Measurements from ENCODE around the gene TUSC2. TPM values are rescaled to one million over a fixed set of nuclear protein-coding genes. Genes with fewer than 3 reads are reported as not detected.

TUSC2 gene
- total and polyA plus RNA-seq, 2 of the 8 experiments (the other 6 are each of a cell fraction or from before 2014, with no cell fraction given), result 33.3 to 65.4 TPM

- Histone ChIP-seq H3K18ac (ENCODE audit: extremely low read depth, low read length) (no peak overlapping the region), H3K79me2 (ENCODE audit: control insufficient read depth in 1 of 2, insufficient read depth in 2 of 2, low read length in 2 of 2) (peaks cover 0 to 26% of the 10 kb centered on the region in 2 experiments; a peak in 2 of 4 replicates), H3K36me3 (ENCODE audit: control insufficient read depth in 2 of 4, insufficient read depth in 4 of 4, low read length in 3 of 4) (peaks cover 3 to 10% (median 5%) of the 10 kb centered on the region in 4 experiments; a peak in 5 of 8 replicates), H2BK12ac (ENCODE audit: low read depth, low read length) (no peak overlapping the region), H3K79me1 (ENCODE audit: low read depth, low read length) (peaks cover 16% of the 10 kb centered on the region), H3K23ac (ENCODE audit: insufficient read length) (no peak overlapping the region), H3K4ac (replicated peaks; ENCODE audit: insufficient read length, low read depth, low read length) (no peak overlapping the region), H2BK120ac (replicated peaks; ENCODE audit: low read depth, low read length) (no peak overlapping the region), H3K4me1 (replicated peaks in 1 of 4; ENCODE audit: control insufficient read depth in 3 of 4, insufficient read depth in 4 of 4, low read length in 3 of 4) (peaks cover 0 to 23% (median 15%) of the 10 kb centered on the region in 4 experiments; a peak in 6 of 7 replicates), H3K9me3 (ENCODE audit: insufficient read depth in 2 of 2, low read depth in 1 of 2, low read length in 1 of 2) (no peaks in the 10 kb centered on the region), H4K91ac (replicated peaks; ENCODE audit: insufficient read length, low read length) (no peak overlapping the region), H3K23me2 (ENCODE audit: low read depth, low read length) (peaks cover 20% of the 10 kb centered on the region), H3K56ac (replicated peaks; ENCODE audit: insufficient read length, low read depth, low read length) (no peak overlapping the region), H3K14ac (ENCODE audit: insufficient read length) (no peak overlapping the region), H3K27ac (ENCODE audit: low read depth, low read length) (no peak overlapping the region), H3K27me3 (replicated peaks in 1 of 4; ENCODE audit: control insufficient read depth in 3 of 4, extremely low read depth in 1 of 4, insufficient read depth in 3 of 4, low read length in 3 of 4) (no peaks in the 10 kb centered on the region; a peak in 1 of 7 replicates), H3K4me2 (ENCODE audit: insufficient read depth in 1 of 2, low read depth in 2 of 2, low read length in 2 of 2) (no peak overlapping the region), H4K5ac (ENCODE audit: insufficient read length, low read depth, low read length) (no peak overlapping the region), H4K20me1 (replicated peaks in 1 of 2; ENCODE audit: control insufficient read depth in 1 of 2, insufficient read depth in 2 of 2, low read length in 2 of 2) (peaks cover 9 to 22% of the 10 kb centered on the region in 2 experiments), H4K8ac (ENCODE audit: extremely low read depth, insufficient read depth, low read length) (no peak overlapping the region), H2BK5ac (ENCODE audit: low read depth, low read length) (no peak overlapping the region), H2AK5ac (ENCODE audit: low read depth, low read length) (no peak overlapping the region), H2AFZ (ENCODE audit: low read length) (no peak overlapping the region), H2BK20ac (ENCODE audit: low read length) (no peak overlapping the region), H2BK15ac (ENCODE audit: low read length) (no peak overlapping the region), H3K9ac (replicated peaks in 1 of 4; ENCODE audit: extremely low read depth in 1 of 4, low read depth in 3 of 4, low read length in 3 of 4) (no peak overlapping the region), H3K4me3 (ENCODE audit: extremely low read depth in 1 of 4, insufficient read depth in 2 of 4, low read depth in 3 of 4, low read length in 4 of 4) (no peak overlapping the region)
- no peak for TF ChIP-seq GTF2F1 (IDR thresholded peaks at IDR 0.05; ENCODE audit: borderline replicate concordance, low read depth, low read length)
- TF ChIP-seq SP4 (IDR thresholded peaks at IDR 0.05; ENCODE audit: low read length), result no peak
- no peak for TF ChIP-seq SIRT6 (IDR thresholded peaks at IDR 0.05; ENCODE audit: low read length)
- TF ChIP-seq CEBPB (IDR thresholded peaks at IDR 0.05; ENCODE audit: low read depth, low read length), result no peak
- no peak for TF ChIP-seq SRF (IDR thresholded peaks at IDR 0.05; ENCODE audit: low read depth, low read length)
- no peak for TF ChIP-seq CHD1 (IDR thresholded peaks at IDR 0.05; ENCODE audit: low read depth, low read length)
- no peak for TF ChIP-seq KDM1A (IDR thresholded peaks at IDR 0.05; ENCODE audit: borderline replicate concordance, low read length)
- no peak for TF ChIP-seq ZNF274 (IDR thresholded peaks at IDR 0.05; ENCODE audit: borderline replicate concordance, extremely low read depth, low read length)
- no peak for TF ChIP-seq RFX5 (IDR thresholded peaks at IDR 0.05; ENCODE audit: borderline replicate concordance, low read depth, low read length)
- no peak for TF ChIP-seq EP300 (IDR thresholded peaks at IDR 0.05; ENCODE audit: borderline replicate concordance in 1 of 2, low read depth in 2 of 2, low read length in 2 of 2)
- TF ChIP-seq GABPA (IDR thresholded peaks at IDR 0.05; ENCODE audit: borderline replicate concordance, insufficient read depth, low read length), result no peak
- TF ChIP-seq TCF12 (IDR thresholded peaks at IDR 0.05; ENCODE audit: low read depth, low read length), result no peak
- TF ChIP-seq TAF7 (optimal IDR thresholded peaks at IDR 0.05; ENCODE audit: borderline replicate concordance, low read depth, low read length), result no peak
- DNase-seq (ENCODE audit: low read depth in 1 of 2, low spot score in 2 of 2) (no peak), FAIRE-seq (no peak)
- WGBS, 2 experiments (ENCODE audit: extremely low coverage in 1 of 2, insufficient coverage in 1 of 2, insufficient read length in 1 of 2, insufficient replicate concordance in 2 of 2, low coverage in 1 of 2, low lambda C conversion rate in 2 of 2, missing lambda C conversion rate in 1 of 2), result 89% methylated on average over 7 of the region's 7 CpGs; no CpG with 5 or more reads in 1 of the 2 experiments
- CTCF ChIA-PET (ENCODE audit: partially characterized antibody), result interaction anchor here (0.6 to 13.4 kb wide), 9 partner anchors 10 to 260 kb away, joined by 3 to 136 read pairs (median 5); partner anchors contain the start of genes CISH and ZMYND10
- POLR2A ChIA-PET (ENCODE audit: partially characterized antibody), result interaction anchor here (0.9 to 3.3 kb wide), 5 partner anchors 10 to 277 kb away, joined by 3 to 16 read pairs (median 3); partner anchors contain the start of gene TUSC2
These were observed 26.8 kb upstream of the TUSC2 start for GRCh38 chr3:50354850-50355249.
